ENCODE measurements around the gene ASZ1. TPM values are rescaled to one million over a fixed set of nuclear protein-coding genes. Genes with fewer than 3 reads are reported as not detected.

Gene ASZ1
- total RNA-seq, 1 donor from 2014 or later = not detected

DNA sequence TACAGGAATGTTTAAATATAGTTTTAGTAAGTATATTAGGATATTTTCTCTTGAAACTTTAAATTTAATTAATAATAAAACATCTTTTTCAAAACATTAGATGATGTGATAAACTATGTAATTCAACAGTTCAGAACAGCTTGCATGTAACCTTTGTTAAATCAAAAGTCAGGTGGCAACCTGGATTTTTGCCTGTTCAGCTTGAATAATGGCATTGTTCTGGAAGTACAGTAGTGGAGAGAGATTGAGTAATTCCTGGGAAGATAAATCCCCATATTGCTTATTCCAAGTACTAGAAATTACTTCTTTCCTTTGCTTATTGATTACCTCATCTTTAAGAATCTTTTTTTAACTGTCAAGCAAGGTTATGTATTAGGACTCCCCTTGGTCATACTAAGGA is 32.4 kb upstream of the ASZ1 start:
- intact Hi-C loops (cut with micrococcal nuclease) = no loop called here
- no peak for DNase-seq
- Histone ChIP-seq H3K9me3 (replicated peaks) (peaks cover 13% of the 10 kb centered on the region), H3K4me3 (no peak overlapping the region), H3K27me3 (ENCODE audit: low read depth) (no peaks in the 10 kb centered on the region), H3K36me3 (no peaks in the 10 kb centered on the region), H3K27ac (replicated peaks) (no peak overlapping the region), H3K4me1 (no peaks in the 10 kb centered on the region)
- TF ChIP-seq, protein P1, sequence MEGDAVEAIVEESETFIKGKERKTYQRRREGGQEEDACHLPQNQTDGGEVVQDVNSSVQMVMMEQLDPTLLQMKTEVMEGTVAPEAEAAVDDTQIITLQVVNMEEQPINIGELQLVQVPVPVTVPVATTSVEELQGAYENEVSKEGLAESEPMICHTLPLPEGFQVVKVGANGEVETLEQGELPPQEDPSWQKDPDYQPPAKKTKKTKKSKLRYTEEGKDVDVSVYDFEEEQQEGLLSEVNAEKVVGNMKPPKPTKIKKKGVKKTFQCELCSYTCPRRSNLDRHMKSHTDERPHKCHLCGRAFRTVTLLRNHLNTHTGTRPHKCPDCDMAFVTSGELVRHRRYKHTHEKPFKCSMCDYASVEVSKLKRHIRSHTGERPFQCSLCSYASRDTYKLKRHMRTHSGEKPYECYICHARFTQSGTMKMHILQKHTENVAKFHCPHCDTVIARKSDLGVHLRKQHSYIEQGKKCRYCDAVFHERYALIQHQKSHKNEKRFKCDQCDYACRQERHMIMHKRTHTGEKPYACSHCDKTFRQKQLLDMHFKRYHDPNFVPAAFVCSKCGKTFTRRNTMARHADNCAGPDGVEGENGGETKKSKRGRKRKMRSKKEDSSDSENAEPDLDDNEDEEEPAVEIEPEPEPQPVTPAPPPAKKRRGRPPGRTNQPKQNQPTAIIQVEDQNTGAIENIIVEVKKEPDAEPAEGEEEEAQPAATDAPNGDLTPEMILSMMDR (IDR thresholded peaks at IDR 0.05; ENCODE audit: borderline replicate concordance) = no peak

DNA sequence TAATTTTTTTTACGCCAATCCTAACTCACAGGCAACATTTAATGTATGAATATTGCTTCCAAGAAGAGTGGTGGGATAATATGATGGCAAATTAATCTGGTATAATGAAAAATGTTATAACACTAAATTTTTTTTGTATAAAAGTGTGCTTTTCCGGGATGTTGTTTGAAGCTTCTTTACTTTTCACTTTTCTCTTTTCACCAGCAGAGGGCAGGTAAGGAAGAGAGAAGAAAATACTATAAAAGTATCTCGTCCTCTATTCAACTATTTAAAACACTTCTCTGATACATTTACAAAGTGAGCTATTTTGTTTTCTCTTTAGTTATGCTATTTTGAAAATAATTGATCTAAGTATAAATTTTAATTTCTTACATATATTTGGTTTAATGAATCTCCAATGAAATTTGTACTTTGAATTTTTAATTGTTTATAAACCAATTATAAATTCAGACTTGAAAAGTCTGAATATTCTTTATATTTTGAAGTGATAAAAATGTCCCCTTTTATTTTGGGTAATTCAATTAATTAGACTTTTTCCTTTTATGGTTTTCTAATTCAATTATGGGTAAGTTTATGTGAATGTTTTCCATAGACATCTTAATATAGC is 31.8 kb upstream of the ASZ1 start:
- TF ChIP-seq, protein P1 (IDR thresholded peaks at IDR 0.05; ENCODE audit: borderline replicate concordance) = peak; percentile 66
- no peaks in the 10 kb centered on the region for H3K36me3 ChIP-seq
- H3K27ac ChIP-seq (replicated peaks) = no peak overlapping the region
- no peaks in the 10 kb centered on the region for H3K4me1 ChIP-seq
- DNase-seq = no peak
- intact Hi-C loops (cut with micrococcal nuclease) = no loop called here
- H3K4me3 ChIP-seq = no peak overlapping the region
- H3K27me3 ChIP-seq (ENCODE audit: low read depth) = no peaks in the 10 kb centered on the region
- H3K9me3 ChIP-seq (replicated peaks) = peaks cover 13% of the 10 kb centered on the region

DNA sequence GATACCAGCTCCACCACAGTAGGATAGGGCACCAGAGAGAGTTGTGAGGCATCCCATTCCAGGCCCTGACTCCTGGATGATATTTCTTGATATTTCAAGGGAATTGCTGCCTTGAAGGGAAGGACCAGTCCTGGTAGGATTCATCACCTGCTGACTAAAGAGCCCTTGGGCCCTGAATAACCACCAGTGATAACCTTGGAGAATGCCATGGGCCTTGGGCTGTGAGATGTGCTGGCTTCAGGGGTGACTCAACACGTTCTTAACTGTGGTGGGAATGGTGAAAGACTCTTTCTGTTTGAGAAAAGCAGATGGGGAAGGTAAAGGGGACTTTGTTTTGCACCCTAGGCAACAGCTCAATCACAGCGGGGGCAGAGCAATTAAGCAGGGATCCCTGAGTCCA is 21.4 kb upstream of the ASZ1 start:
- H3K36me3 ChIP-seq = no peaks in the 10 kb centered on the region
- H3K4me3 ChIP-seq = no peak overlapping the region
- H3K9me3 ChIP-seq (replicated peaks) = peaks cover 27% of the 10 kb centered on the region
- H3K27me3 ChIP-seq (ENCODE audit: low read depth) = peaks cover 3% of the 10 kb centered on the region
- TF ChIP-seq, protein P1 (IDR thresholded peaks at IDR 0.05; ENCODE audit: borderline replicate concordance) = no peak
- no peaks in the 10 kb centered on the region for H3K4me1 ChIP-seq
- DNase-seq = no peak
- intact Hi-C loops (cut with micrococcal nuclease) = no loop called here
- H3K27ac ChIP-seq (replicated peaks) = no peak overlapping the region

DNA sequence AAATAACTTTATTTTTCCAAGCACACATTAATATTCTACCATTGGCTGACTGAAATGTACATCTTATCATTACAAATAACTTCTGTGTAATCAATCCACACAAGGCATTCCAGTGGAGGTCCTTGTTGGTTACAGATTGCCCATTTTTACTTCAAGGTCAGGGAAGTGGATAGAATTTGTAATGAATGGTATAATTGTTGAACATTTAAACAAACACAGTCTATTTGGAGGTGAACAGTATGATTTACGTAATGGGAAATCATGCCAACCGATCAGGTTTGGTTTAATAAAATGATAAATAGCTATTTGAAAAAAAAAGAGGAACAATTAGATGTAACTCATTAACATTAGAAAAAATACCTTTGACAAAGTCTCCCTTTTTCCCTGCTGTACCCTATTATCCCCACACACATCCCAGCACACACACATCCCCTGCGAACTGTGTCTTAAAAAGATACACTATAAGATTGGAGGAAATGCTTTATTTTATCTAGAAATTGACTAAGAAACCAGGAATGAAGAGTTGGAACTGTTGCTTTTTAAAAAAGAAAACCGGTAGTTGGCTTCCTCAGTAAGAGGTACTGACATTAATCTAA is 19.0 kb upstream of the ASZ1 start:
- TF ChIP-seq, protein P1 (IDR thresholded peaks at IDR 0.05; ENCODE audit: borderline replicate concordance) = no peak
- peaks cover 3% of the 10 kb centered on the region for H3K27me3 ChIP-seq (ENCODE audit: low read depth)
- no peaks in the 10 kb centered on the region for H3K4me1 ChIP-seq
- intact Hi-C loops (cut with micrococcal nuclease) = no loop called here
- no peaks in the 10 kb centered on the region for H3K36me3 ChIP-seq
- no peak for DNase-seq
- H3K9me3 ChIP-seq (replicated peaks) = peaks cover 25% of the 10 kb centered on the region
- H3K4me3 ChIP-seq = no peak overlapping the region
- H3K27ac ChIP-seq (replicated peaks) = no peak overlapping the region

DNA sequence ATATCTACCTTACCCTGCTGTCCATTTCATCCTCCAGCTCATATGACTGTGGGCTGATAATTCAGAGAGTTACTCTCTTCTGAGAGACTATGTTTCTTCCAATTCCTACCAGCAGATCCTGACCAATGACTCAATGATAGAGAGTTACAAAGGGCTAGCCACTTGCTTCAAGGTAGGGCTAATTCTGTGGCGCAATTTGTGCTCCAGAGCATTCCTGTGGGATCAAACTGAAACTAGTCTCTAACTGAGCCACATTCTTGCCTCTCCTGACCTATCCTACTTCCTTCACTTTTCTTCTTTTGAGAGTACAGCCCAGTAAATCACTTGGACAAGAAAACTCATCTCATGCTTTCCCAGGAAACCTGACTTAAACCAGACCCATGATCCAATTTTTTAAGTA is 17.9 kb upstream of the ASZ1 start:
- TF ChIP-seq, protein P1 (IDR thresholded peaks at IDR 0.05; ENCODE audit: borderline replicate concordance) = no peak
- H3K36me3 ChIP-seq = no peaks in the 10 kb centered on the region
- H3K4me3 ChIP-seq = no peak overlapping the region

More for the DNA sequence above, 17.9 kb upstream of the ASZ1 start:
- no peaks in the 10 kb centered on the region for H3K4me1 ChIP-seq
- intact Hi-C loops (cut with micrococcal nuclease) = no loop called here
- no peak overlapping the region for H3K27ac ChIP-seq (replicated peaks)
- peaks cover 14% of the 10 kb centered on the region for H3K9me3 ChIP-seq (replicated peaks)
- H3K27me3 ChIP-seq (ENCODE audit: low read depth) = peaks cover 3% of the 10 kb centered on the region
- no peak for DNase-seq
